ENCODE measurements around the gene APMAP.

APMAP gene

DNA sequence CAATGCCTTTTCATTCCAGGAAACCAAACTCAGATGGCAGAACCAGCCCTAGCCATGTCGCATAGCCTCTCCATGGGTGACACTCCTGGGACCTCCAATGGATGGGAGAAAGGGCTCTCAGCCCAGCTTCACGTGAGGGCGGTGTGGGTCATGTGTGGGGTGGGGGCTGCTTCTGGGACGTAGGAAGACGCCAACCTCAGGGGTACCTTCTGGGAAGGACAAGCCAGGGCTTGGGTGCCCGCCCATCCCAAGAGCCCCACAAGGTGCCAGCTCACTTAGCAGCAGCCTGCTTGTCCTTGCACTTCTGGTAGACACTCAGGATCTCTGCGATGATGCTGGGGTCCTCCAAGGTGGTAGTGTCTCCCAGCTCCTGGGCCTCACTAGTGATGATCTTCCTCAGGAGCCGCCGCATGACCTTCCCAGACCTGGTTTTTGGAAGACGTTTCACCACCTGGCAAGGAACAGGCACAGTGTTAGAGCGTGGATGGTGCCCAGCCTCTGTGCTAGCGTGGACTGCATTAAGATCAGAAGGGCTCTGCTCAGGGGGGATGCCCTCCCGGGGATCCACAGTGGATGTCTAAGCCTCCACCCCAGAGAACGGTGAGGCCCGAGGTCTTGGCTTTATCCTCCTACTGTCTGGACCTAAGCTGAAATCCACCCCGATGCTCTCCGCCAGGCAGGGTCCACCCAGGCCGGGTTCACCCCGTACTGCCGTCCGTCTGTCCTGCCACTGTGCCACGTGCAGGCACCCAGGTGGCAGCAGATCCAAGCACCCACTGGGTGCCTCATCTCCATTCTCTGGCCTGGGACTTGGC, 15.1 kb upstream of the APMAP start:
- no peak for TF ChIP-seq CREB1 (IDR thresholded peaks at IDR 0.05; ENCODE audit: low read depth)
- TF ChIP-seq TCF12 (IDR thresholded peaks at IDR 0.05; ENCODE audit: low read depth), result no peak
- TF ChIP-seq, protein P1, sequence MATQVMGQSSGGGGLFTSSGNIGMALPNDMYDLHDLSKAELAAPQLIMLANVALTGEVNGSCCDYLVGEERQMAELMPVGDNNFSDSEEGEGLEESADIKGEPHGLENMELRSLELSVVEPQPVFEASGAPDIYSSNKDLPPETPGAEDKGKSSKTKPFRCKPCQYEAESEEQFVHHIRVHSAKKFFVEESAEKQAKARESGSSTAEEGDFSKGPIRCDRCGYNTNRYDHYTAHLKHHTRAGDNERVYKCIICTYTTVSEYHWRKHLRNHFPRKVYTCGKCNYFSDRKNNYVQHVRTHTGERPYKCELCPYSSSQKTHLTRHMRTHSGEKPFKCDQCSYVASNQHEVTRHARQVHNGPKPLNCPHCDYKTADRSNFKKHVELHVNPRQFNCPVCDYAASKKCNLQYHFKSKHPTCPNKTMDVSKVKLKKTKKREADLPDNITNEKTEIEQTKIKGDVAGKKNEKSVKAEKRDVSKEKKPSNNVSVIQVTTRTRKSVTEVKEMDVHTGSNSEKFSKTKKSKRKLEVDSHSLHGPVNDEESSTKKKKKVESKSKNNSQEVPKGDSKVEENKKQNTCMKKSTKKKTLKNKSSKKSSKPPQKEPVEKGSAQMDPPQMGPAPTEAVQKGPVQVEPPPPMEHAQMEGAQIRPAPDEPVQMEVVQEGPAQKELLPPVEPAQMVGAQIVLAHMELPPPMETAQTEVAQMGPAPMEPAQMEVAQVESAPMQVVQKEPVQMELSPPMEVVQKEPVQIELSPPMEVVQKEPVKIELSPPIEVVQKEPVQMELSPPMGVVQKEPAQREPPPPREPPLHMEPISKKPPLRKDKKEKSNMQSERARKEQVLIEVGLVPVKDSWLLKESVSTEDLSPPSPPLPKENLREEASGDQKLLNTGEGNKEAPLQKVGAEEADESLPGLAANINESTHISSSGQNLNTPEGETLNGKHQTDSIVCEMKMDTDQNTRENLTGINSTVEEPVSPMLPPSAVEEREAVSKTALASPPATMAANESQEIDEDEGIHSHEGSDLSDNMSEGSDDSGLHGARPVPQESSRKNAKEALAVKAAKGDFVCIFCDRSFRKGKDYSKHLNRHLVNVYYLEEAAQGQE (IDR thresholded peaks at IDR 0.05; ENCODE audit: low read depth), result no peak
- no peak for TF ChIP-seq FOXM1 (IDR thresholded peaks at IDR 0.05; ENCODE audit: borderline replicate concordance, low read depth)
- TF ChIP-seq, protein P2, sequence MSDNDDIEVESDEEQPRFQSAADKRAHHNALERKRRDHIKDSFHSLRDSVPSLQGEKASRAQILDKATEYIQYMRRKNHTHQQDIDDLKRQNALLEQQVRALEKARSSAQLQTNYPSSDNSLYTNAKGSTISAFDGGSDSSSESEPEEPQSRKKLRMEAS (IDR thresholded peaks at IDR 0.05), result no peak
- no peak for TF ChIP-seq TEAD4 (IDR thresholded peaks at IDR 0.05)
- no peak for TF ChIP-seq RAD21 (IDR thresholded peaks at IDR 0.05; ENCODE audit: low read depth)
- no peak for TF ChIP-seq YY1 (IDR thresholded peaks at IDR 0.05; ENCODE audit: low read depth)
- TF ChIP-seq EGR1 (IDR thresholded peaks at IDR 0.05), result no peak
- no peak for TF ChIP-seq TAF1 (IDR thresholded peaks at IDR 0.05; ENCODE audit: low read depth)
- no peak for TF ChIP-seq ZBTB7A (IDR thresholded peaks at IDR 0.05; ENCODE audit: low read depth)
- no peak for TF ChIP-seq EP300 (IDR thresholded peaks at IDR 0.05; ENCODE audit: borderline replicate concordance)
- TF ChIP-seq NFIC (IDR thresholded peaks at IDR 0.05), result no peak
- TF ChIP-seq, protein P3, sequence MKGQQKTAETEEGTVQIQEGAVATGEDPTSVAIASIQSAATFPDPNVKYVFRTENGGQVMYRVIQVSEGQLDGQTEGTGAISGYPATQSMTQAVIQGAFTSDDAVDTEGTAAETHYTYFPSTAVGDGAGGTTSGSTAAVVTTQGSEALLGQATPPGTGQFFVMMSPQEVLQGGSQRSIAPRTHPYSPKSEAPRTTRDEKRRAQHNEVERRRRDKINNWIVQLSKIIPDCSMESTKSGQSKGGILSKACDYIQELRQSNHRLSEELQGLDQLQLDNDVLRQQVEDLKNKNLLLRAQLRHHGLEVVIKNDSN (IDR thresholded peaks at IDR 0.05), result no peak
- TF ChIP-seq CEBPB (IDR thresholded peaks at IDR 0.05), result no peak

DNA sequence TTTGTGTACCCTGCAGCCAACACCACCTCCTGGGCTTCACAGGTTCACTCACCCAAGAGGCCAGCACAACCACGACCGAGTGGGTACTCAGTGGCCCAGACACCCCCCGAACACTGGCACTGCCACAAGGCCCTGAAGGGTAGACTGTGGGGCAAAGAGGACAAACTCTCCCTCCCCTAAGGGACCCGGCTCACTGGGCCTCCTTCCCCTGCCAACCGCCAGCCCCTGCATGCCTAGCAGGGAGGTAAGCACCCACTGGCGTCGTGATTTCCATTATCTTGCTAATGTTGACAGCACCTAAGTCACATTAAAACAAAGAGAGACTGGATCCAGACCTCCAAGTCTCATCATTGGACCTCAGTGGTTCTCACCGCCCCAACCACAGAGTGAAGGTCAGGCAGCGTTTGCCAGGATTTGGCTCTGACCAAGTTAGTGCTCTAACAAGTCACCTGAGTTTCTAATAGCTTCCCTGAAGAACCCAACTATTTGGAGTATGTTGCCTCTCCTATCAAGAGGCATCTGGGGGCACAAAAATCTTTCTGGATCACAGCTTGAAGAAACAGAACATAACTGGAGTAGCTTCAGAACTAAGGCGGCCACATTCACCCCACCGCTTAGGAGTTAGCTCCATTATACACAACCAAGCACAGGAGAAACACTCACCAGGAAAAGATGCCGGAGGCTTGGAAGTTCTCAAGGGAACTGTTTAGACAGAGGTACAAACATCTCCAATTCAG, 14.0 kb upstream of the APMAP start:
- no peak for TF ChIP-seq EP300 (IDR thresholded peaks at IDR 0.05; ENCODE audit: borderline replicate concordance)
- TF ChIP-seq RAD21 (IDR thresholded peaks at IDR 0.05; ENCODE audit: low read depth), result no peak
- TF ChIP-seq YY1 (IDR thresholded peaks at IDR 0.05; ENCODE audit: low read depth), result no peak
- TF ChIP-seq NFIC (IDR thresholded peaks at IDR 0.05), result no peak
- TF ChIP-seq, protein P3 (IDR thresholded peaks at IDR 0.05), result no peak
- no peak for TF ChIP-seq TEAD4 (IDR thresholded peaks at IDR 0.05)
- no peak for TF ChIP-seq CEBPB (IDR thresholded peaks at IDR 0.05)
- no peak for TF ChIP-seq TAF1 (IDR thresholded peaks at IDR 0.05; ENCODE audit: low read depth)
- no peak for TF ChIP-seq EGR1 (IDR thresholded peaks at IDR 0.05)
- no peak for TF ChIP-seq ZBTB7A (IDR thresholded peaks at IDR 0.05; ENCODE audit: low read depth)
- TF ChIP-seq, protein P2 (IDR thresholded peaks at IDR 0.05), result no peak
- no peak for TF ChIP-seq CREB1 (IDR thresholded peaks at IDR 0.05; ENCODE audit: low read depth)
- TF ChIP-seq FOXM1 (IDR thresholded peaks at IDR 0.05; ENCODE audit: borderline replicate concordance, low read depth), result no peak
- TF ChIP-seq TCF12 (IDR thresholded peaks at IDR 0.05; ENCODE audit: low read depth), result no peak
- TF ChIP-seq, protein P1 (IDR thresholded peaks at IDR 0.05; ENCODE audit: low read depth), result no peak

DNA sequence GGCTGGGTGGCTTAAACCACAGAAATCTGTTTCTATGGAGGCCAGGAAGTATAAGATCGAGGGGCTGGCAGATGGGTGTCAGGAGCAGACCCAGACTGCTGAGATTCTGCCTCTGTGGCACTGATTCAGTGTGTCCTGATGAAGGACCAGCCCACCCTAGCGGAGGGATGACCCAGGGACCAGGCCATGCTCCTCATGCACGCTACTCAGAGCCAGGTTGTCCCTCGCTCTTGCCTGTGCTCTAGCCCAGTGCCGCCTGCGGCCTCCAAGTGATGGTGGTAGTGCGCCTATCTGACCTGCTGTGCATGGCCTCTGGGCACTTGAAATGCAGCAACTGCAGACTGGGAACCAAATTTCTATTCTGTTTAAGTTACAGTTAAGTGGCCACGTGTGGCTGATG, 13.1 kb upstream of the APMAP start:
- TF ChIP-seq CEBPB (IDR thresholded peaks at IDR 0.05), result no peak
- TF ChIP-seq, protein P1 (IDR thresholded peaks at IDR 0.05; ENCODE audit: low read depth), result no peak
- TF ChIP-seq CREB1 (IDR thresholded peaks at IDR 0.05; ENCODE audit: low read depth), result no peak
- TF ChIP-seq ZBTB7A (IDR thresholded peaks at IDR 0.05; ENCODE audit: low read depth), result no peak
- TF ChIP-seq TEAD4 (IDR thresholded peaks at IDR 0.05), result no peak
- TF ChIP-seq EGR1 (IDR thresholded peaks at IDR 0.05), result no peak
- TF ChIP-seq TAF1 (IDR thresholded peaks at IDR 0.05; ENCODE audit: low read depth), result no peak
- TF ChIP-seq, protein P3 (IDR thresholded peaks at IDR 0.05), result no peak
- TF ChIP-seq, protein P2 (IDR thresholded peaks at IDR 0.05), result no peak
- no peak for TF ChIP-seq YY1 (IDR thresholded peaks at IDR 0.05; ENCODE audit: low read depth)
- no peak for TF ChIP-seq NFIC (IDR thresholded peaks at IDR 0.05)
- TF ChIP-seq FOXM1 (IDR thresholded peaks at IDR 0.05; ENCODE audit: borderline replicate concordance, low read depth), result no peak
- no peak for TF ChIP-seq RAD21 (IDR thresholded peaks at IDR 0.05; ENCODE audit: low read depth)
- no peak for TF ChIP-seq EP300 (IDR thresholded peaks at IDR 0.05; ENCODE audit: borderline replicate concordance)

All from Ishikawa (cell line).